Breast epithelium (tissue), 4 donors: ENCODE results near the gene STXBP1. TPM values are rescaled to one million over a fixed set of nuclear protein-coding genes. Genes with fewer than 3 reads are reported as not detected.

ENCODE experiments used
- DNase-seq, 2 donors: peaks; one replicate each; pipeline ENCODE4 v3.0.0-alpha.2; 2019; ENCODE audit warnings: low spot score in 2 of 2
- H3K27ac ChIP-seq, 2 donors: fragments of 200-600 bp; sonication (generic) in 1 of 2; one replicate each; pipeline ENCODE4 v1.5.1; 2016 to 2019; ENCODE audit warnings: mild to moderate bottlenecking in 1 of 2
- H3K27me3 ChIP-seq, 2 donors: fragments of 200-600 bp; sonication (generic) in 1 of 2; one replicate each; pipeline versions ENCODE4 v1.5.1 to v1.6.0; 2017 to 2019; ENCODE audit warnings: control low read depth in 1 of 2, mild to moderate bottlenecking in 1 of 2
- H3K36me3 ChIP-seq: fragments of 200-600 bp; one replicate; pipeline ENCODE4 v1.5.1; 2019
- H3K4me1 ChIP-seq, 2 donors: fragments of 200-600 bp; sonication (generic); one replicate each; pipeline ENCODE4 v1.5.1; 2016 to 2019; ENCODE audit warnings: control low read depth in 1 of 2
- H3K4me3 ChIP-seq, 3 donors: fragments of 200-600 bp; sonication (generic); 1 replicate in 2 of 3; 2 replicates in 1 of 3; pipeline ENCODE4 v1.5.1; 2016 to 2019; ENCODE audit warnings: mild to moderate bottlenecking in 3 of 3, moderate library complexity in 2 of 3
- H3K9me3 ChIP-seq, 2 donors: fragments of 200-600 bp; sonication (generic) in 1 of 2; one replicate each; pipeline ENCODE4 v1.5.1; 2016 to 2019; ENCODE audit warnings: control low read depth in 1 of 2
- POLR2A ChIP-seq: fragments of 450-650 bp; IDR thresholded peaks from one replicate; pipeline ENCODE4 v1.6.1; 2016; ENCODE audit warnings: antibody characterized with exemption, mild to moderate bottlenecking, moderate library complexity
- POLR2AphosphoS5 ChIP-seq, 3 donors: sonication (generic); formaldehyde crosslinking; IDR thresholded peaks; one replicate each; pipeline ENCODE4 v1.6.1; 2017; ENCODE audit warnings: antibody characterized with exemption in 3 of 3
- intact Hi-C: fragments of 100-400 bp; cut with DNase I; formaldehyde crosslinking; loops from one replicate; pipeline ENCODE4 v1.15.1; 2023; ENCODE audit warnings: low total_unique reads
- total RNA-seq, 3 donors: library from RNA; depleted of rRNA; stranded (reverse); fragments of >200 nt; gene quantifications; one replicate each; pipeline ENCODE4 v1.1.0, GENCODE V29; 2016
- TF ChIP-seq, protein P1 (sequence below), 3 donors: fragments of 450-650 bp; IDR thresholded peaks; one replicate each; pipeline ENCODE4 v1.5.1; 2016 to 2017; ENCODE audit warnings: antibody characterized with exemption in 3 of 3, mild to moderate bottlenecking in 3 of 3, moderate library complexity in 3 of 3

STXBP1 gene
- total RNA-seq, 3 donors from 2014 or later = 19.0 to 45.9 (median 43.2) TPM

DNA sequence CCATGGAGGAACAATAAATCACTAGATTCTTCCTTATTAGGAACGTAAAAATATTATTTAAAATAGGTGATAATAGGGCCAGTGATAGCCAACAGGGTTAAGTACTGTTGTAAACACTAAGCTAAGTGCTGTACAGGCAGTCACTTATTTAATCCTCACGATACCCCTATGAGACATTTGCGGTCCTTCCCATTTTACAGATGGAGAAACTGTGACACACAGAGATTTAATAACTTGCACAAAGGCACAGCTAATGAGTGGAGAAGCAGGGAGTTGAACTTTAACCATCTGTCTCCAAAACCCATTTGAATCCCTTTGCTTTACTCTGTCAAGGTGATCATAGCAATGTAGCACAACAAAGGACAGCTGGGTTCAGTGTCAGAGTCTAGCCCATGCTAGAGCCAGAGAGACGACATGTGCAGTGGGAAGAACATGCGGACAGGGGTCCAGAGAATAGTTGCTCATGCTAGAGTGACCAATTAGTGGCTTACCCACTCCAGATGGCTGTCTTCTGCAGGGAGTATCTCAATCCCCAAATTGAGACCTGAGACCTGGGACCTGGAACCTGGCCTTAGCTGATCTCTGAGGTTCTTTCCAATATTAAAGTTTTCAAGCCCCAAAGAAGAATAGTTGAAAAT is 28.9 kb downstream of the STXBP1 start:
- Histone ChIP-seq H3K27me3 (no peaks in the 10 kb centered on the region), H3K4me3 (no peak overlapping the region), H3K36me3 (no peaks in the 10 kb centered on the region), H3K4me1 (no peaks in the 10 kb centered on the region), H3K9me3 (no peaks in the 10 kb centered on the region), H3K27ac (no peak overlapping the region)
- intact Hi-C loops = no loop called here
- no peak for TF ChIP-seq POLR2AphosphoS5 (IDR thresholded peaks at IDR 0.05)
- TF ChIP-seq, protein P1, sequence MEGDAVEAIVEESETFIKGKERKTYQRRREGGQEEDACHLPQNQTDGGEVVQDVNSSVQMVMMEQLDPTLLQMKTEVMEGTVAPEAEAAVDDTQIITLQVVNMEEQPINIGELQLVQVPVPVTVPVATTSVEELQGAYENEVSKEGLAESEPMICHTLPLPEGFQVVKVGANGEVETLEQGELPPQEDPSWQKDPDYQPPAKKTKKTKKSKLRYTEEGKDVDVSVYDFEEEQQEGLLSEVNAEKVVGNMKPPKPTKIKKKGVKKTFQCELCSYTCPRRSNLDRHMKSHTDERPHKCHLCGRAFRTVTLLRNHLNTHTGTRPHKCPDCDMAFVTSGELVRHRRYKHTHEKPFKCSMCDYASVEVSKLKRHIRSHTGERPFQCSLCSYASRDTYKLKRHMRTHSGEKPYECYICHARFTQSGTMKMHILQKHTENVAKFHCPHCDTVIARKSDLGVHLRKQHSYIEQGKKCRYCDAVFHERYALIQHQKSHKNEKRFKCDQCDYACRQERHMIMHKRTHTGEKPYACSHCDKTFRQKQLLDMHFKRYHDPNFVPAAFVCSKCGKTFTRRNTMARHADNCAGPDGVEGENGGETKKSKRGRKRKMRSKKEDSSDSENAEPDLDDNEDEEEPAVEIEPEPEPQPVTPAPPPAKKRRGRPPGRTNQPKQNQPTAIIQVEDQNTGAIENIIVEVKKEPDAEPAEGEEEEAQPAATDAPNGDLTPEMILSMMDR (IDR thresholded peaks at IDR 0.05) = no peak
- TF ChIP-seq POLR2A = no peak
- DNase-seq = no peak

DNA sequence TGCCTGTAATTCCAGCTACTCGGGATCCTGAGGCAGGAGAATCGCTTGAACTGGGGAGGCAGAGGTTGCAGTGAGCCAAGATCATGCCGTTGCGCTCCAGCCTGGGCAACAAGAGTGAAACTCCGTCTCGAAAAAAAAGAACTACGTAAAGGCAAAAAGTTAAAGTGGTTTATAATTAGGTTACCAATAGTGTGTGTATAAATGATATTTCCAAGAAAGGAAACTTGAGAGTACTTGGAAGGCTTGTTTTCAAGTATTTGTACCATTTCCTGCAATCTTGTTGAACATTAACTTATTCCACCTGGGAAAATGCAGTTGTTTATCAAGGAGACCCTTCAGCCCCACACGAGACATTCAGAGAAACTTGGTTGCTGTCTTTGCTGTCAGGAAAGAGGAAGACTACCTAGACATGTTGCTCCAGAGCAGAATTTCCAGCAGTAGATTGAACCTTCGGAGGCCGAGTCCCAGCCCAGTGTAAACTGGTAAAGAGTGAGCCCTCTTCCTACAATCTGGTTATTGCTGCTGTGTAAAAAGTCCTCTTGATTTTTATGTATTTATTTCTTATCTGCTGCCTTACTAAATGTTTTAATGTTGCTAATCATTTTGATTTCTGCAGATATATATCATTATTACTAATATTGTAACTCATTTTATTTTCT is 30.1 kb downstream of the STXBP1 start:
- Histone ChIP-seq H3K27ac (peak overlapping the region; percentile 5 to 27), H3K36me3 (no peaks in the 10 kb centered on the region), H3K9me3 (no peaks in the 10 kb centered on the region), H3K4me3 (peak overlapping the region in 1 of 3 donors; percentile 7), H3K4me1 (no peaks in the 10 kb centered on the region), H3K27me3 (no peaks in the 10 kb centered on the region)
- TF ChIP-seq, protein P1 (IDR thresholded peaks at IDR 0.05) = no peak
- no peak for TF ChIP-seq POLR2AphosphoS5 (IDR thresholded peaks at IDR 0.05)
- TF ChIP-seq POLR2A = no peak
- no peak for DNase-seq
- intact Hi-C loops = no loop called here

DNA sequence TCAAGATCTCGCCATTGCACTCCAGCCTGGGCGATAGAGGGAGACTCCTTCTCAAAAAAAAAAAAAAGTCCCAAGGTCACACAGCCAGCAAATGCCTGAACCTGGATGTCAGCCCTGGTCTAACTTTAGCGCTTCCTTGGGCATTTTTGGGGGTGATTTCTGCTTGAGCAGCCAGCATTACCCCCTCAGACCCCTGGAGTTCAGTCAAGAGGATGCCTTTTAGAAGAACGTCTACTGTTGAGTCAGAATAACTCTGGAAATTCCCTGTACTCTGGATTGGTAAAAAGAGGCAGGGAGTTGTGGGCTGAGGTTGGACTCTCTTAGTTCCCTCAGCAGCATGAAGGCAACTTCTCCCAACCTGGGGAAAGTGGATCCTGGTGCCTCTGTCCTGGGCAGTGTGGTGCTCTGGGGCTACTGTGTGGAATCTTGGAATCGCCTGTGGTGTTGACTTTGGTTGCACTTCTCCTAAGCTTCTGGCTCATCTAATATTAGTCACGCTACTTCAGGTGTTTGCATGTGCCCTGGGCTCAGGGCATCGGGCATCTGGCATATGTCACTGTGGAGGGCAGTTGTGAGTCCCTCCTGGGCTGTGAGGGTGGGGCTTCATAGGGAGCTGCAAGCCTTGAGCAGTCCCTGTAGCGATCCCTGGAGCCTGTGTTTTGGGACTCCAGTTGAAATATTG is 32.2 kb downstream of the STXBP1 start:
- no peak overlapping the region for H3K27ac ChIP-seq
- no peaks in the 10 kb centered on the region for H3K36me3 ChIP-seq
- intact Hi-C loops = no loop called here
- DNase-seq = no peak
- H3K9me3 ChIP-seq = no peaks in the 10 kb centered on the region
- no peaks in the 10 kb centered on the region for H3K27me3 ChIP-seq
- H3K4me1 ChIP-seq = no peaks in the 10 kb centered on the region
- no peak overlapping the region for H3K4me3 ChIP-seq
- no peak for TF ChIP-seq POLR2AphosphoS5 (IDR thresholded peaks at IDR 0.05)
- TF ChIP-seq, protein P1 (IDR thresholded peaks at IDR 0.05) = no peak
- TF ChIP-seq POLR2A = no peak

DNA sequence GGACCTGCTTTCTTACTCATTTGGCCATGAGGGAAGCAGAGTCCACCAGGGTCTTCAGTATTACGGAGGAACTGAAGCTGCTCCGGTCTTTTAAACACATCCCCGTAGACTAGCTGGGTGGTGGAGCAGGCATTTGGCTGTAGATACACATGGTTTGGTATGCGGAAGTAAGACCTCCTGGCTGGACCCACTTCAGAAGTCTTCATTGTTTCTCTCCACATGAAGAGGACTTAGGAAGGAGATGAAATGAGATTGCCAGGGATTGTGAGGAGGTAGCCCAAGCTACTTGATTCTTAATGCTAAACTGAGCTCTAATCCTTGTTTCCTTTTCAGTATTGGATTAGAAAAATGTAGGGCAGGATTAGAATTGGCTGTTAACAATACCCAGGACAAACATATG is 32.9 kb downstream of the STXBP1 start:
- Histone ChIP-seq H3K9me3 (no peaks in the 10 kb centered on the region), H3K27ac (no peak overlapping the region), H3K27me3 (no peaks in the 10 kb centered on the region), H3K36me3 (no peaks in the 10 kb centered on the region), H3K4me3 (no peak overlapping the region), H3K4me1 (no peaks in the 10 kb centered on the region)
- intact Hi-C loops = no loop called here
- TF ChIP-seq, protein P1 (IDR thresholded peaks at IDR 0.05) = no peak
- TF ChIP-seq POLR2AphosphoS5 (IDR thresholded peaks at IDR 0.05) = no peak
- DNase-seq = no peak

DNA sequence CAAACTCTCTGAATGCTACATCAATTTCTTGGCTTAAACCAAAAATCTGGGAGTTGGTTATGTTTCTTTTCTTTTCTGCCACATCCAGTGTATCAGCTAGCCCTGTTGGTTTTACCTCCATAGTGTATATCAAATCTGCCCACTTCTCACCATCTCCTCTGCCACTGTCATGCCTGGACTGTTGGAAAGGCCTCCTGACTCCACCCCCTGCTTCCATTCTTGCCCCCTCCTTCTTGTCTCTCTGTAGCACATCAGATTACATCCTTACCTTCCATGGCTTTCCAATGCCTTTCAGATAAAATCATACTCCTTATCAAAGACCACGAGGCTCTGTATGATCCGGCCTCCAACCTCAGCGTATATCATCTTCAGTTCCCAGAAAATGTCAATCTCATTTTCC is 35.4 kb downstream of the STXBP1 start:
- H3K4me3 ChIP-seq = no peak overlapping the region
- intact Hi-C loops = no loop called here
- no peaks in the 10 kb centered on the region for H3K4me1 ChIP-seq
- DNase-seq = no peak
- H3K36me3 ChIP-seq = no peaks in the 10 kb centered on the region
- H3K9me3 ChIP-seq = no peaks in the 10 kb centered on the region
- TF ChIP-seq, protein P1 (IDR thresholded peaks at IDR 0.05) = no peak
- TF ChIP-seq POLR2AphosphoS5 (IDR thresholded peaks at IDR 0.05) = no peak
- TF ChIP-seq POLR2A = no peak
- no peaks in the 10 kb centered on the region for H3K27me3 ChIP-seq
- no peak overlapping the region for H3K27ac ChIP-seq
